Superior temporal gyrus (tissue), 1 donor: ENCODE measurements around the gene RRAS.
A peak's percentile ranks its signal among the peaks of the same experiment; 100 is the strongest.
"Not testable (repeated sequence)": the region's sequence is repeated elsewhere in the genome, so short reads cannot be mapped to it uniquely, and the experiment has no call there.

Source experiments
- DNase-seq: peaks from one replicate; pipeline ENCODE4 v3.0.0-alpha.2; 2016; ENCODE audit errors: extremely low spot score

The RRAS gene

GRCh38 chr19:49655570-49656455 is 15.9 kb upstream of the RRAS start:
- no peak for DNase-seq

DNA sequence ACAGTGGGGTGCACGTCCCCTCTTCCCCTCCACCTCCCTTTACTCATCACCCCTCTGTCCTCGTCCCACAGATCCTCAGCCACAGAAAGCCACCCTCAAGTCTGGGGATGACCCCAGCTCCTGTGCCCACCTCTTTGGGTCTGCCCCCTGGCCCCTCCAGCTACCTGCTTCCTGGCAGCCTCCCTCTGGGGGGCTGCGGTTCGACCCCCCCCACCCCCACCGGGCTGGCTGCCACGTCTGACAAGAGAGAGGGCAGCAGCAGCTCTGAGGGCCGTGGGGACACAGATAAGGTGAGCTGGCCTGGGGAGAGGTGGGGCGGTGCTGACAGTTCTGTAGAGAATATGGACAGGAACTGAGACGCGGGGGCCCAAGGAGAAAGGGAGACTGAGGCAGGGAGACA is 14.6 kb upstream of the RRAS start:
- DNase-seq = no peak

DNA sequence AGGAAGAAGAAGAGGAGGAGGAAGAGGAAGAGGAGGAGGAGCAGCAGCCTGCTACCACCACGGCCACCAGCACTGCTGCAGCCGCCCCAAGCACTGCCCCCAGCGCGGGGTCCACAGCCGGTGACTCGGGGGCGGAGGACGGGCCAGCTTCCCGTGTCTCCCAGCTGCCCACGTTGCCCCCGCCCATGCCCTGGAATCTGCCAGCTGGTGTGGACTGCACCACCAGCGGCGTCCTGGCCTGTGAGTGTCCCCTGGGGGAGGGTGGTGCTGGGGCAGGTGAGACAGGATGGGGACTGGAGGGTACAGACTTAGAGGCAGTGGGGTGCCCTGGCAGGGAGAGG is 13.5 kb upstream of the RRAS start:
- DNase-seq = no peak

DNA sequence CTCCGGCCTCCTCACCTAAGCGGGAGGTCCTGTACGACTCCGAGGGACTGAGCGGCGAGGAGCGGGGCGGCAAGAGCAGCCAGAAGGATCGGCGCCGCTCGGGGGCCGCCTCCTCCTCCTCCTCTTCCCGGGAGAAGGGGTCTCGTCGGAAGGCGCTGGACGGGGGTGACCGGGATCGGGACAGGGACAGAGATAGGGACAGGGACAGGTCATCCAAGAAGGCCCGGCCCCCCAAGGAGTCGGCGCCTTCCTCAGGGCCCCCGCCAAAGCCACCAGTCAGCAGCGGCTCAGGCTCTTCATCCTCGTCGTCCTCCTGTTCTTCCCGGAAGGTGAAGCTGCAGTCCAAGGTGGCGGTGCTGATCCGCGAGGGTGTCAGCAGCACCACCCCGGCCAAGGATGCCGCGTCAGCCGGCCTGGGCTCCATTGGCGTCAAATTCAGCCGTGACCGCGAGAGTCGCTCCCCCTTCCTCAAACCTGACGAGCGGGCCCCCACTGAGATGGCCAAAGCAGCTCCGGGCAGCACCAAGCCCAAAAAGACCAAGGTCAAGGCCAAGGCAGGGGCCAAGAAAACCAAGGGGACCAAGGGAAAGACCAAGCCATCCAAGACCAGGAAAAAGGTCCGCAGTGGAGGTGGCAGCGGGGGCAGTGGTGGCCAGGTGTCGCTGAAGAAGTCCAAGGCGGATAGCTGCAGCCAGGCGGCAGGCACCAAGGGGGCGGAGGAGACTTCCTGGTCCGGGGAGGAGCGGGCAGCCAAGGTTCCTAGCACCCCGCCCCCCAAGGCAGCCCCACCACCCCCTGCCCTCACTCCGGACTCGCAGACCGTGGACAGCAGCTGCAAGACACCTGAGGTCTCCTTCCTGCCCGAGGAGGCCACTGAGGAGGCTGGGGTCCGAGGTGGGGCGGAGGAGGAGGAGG is 12.9 kb upstream of the RRAS start:
- no peak for DNase-seq

DNA sequence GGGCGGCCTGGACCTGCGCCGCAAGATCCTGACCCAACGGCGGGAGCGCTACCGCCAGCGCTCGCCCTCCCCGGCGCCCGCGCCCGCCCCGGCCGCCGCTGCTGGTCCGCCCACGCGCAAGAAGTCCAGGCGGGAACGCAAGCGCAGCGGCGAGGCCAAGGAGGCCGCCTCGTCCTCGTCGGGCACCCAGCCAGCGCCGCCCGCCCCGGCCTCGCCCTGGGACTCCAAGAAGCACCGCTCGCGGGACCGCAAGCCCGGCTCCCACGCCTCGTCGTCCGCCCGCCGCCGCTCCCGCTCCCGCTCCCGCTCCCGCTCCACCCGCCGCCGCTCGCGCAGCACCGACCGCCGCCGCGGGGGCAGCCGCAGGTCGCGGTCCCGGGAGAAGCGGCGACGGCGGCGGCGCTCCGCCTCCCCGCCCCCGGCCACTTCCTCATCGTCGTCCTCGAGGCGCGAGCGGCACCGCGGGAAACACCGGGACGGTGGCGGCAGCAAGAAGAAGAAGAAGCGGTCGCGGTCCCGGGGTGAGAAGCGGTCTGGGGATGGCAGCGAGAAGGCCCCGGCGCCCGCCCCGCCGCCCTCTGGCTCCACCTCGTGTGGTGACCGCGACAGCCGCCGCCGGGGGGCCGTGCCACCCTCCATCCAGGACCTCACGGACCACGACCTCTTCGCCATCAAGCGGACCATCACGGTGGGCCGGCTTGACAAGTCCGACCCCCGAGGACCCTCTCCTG is 12.0 kb upstream of the RRAS start:
- DNase-seq = no peak

GRCh38 chr19:49651029-49651819 is 11.3 kb upstream of the RRAS start:
- no peak for DNase-seq

DNA sequence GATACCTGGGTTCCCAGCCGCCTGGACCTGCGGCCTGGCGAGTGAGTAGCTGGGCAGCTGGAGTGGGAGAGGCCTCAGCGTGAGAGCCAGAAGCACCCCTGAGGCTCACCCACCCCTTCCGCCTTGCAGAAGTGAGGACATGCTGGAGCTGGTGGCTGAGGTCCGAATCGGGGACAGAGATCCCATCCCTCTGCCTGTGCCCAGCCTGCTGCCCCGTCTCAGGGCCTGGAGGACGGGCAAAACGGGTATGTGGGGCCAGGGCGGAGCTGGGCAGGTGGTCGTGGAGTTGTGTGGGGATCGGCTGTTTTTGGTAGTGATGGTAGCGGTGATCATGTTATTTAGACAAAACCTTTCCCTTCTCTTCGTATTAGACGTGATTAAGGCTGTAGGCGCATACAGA is 6.6 kb upstream of the RRAS start:
- DNase-seq = no peak

DNA sequence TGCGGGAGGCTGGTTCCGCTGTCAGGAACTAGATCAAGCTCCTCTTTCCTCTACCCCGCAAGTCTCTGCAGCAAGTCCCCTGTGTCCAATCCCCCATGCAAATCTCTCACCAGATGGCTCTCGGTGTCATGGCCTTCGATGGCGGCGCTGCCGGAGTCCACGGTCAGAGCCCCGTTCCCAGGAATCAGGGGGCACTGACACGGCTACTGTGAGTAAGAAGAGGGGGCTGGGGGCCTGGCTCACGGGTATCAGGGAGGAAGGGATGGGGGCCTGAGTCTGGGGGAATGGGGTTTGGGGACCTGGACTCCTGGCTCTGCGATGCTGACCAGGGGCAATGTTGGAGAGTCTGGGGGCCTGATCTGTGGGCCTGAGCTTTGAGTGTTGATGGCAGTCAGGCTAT is 6.1 kb upstream of the RRAS start:
- no peak for DNase-seq

DNA sequence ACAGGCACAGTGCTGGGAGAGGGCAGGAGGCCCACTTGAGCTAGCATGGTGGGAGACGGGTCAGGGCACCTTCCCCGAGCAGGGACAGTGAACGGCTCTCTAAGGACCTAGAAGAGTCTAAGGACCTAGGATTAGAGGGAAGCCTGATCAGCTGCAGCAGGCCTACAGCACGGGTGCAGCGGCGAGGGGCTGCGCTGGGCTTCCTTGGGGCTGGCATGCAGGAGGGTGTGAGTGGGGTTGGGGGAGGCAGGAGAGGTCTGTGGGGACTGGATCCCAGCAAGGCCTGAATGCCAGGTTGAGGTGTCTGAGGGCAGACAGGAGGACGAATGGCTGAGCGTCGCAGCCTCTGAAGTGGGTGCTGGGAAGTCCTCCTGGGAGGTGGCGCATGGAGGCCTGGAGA is 5.6 kb upstream of the RRAS start:
- DNase-seq = no peak

DNA sequence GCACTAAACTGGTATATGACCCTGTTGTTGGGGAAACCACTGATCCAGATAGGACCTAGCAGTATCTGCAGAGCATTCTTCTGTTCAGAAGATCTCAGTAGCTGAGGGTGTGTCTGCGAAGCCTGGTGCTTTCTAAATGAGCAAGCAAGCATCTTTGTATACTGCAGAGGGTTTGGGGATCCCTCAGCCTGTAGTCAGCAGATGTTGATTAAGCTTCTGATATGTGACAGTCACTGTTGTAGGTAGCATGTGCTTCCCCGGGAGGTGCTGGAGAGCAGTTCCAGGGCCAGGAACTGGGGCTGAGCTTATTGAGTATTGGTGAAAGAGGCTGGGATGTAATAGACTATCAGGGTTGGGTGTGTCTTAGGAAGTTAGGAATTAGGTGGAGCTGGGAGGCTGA is 3.5 kb upstream of the RRAS start:
- no peak for DNase-seq

- DNase-seq = no peak
These were observed 2.6 kb upstream of the RRAS start for GRCh38 chr19:49642492-49643035.

GRCh38 chr19:49641688-49642491 is 1.9 kb upstream of the RRAS start, which contains the start of gene SCAF1:
SCAF1 (plus strand) TSS chr19:49642209; CDS start chr19:49645027, 2,818 bp downstream.
- peak; percentile 99 for DNase-seq

DNA sequence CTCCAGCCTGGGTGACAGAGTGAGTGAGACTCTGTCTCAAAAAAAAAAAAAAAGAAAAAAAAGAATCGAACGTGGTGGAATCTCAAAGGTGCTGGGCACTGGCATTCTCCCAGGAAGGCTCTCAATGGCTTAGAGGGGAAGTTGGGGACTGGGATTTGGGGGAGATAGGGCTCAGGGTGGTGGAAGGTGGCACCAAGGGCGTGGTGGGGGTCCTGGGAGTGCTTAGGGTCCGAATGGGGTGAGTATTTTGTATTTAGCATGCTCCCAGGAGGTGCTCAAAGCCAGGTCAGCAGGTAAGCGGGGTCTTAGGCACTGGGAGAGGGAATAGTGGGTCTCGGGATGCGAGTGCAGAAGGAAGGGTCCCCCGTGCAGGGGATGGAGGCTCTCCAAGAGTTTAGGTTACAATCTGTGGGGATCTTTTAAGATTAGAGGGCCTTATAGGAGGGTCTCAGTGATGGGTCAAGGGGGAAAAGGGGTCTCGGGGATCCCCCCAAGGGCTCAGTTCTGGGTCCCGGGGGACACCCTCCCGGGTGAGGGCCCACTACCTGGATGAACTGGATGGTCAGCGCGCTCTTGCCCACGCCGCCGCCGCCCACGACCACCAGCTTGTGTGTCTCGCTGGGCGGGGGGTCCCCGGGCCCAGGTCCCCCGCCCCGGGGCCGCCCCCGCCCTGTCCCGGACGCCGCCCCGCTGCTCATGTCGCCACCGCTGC is 386 bp downstream of the RRAS start:
- no peak for DNase-seq

DNA sequence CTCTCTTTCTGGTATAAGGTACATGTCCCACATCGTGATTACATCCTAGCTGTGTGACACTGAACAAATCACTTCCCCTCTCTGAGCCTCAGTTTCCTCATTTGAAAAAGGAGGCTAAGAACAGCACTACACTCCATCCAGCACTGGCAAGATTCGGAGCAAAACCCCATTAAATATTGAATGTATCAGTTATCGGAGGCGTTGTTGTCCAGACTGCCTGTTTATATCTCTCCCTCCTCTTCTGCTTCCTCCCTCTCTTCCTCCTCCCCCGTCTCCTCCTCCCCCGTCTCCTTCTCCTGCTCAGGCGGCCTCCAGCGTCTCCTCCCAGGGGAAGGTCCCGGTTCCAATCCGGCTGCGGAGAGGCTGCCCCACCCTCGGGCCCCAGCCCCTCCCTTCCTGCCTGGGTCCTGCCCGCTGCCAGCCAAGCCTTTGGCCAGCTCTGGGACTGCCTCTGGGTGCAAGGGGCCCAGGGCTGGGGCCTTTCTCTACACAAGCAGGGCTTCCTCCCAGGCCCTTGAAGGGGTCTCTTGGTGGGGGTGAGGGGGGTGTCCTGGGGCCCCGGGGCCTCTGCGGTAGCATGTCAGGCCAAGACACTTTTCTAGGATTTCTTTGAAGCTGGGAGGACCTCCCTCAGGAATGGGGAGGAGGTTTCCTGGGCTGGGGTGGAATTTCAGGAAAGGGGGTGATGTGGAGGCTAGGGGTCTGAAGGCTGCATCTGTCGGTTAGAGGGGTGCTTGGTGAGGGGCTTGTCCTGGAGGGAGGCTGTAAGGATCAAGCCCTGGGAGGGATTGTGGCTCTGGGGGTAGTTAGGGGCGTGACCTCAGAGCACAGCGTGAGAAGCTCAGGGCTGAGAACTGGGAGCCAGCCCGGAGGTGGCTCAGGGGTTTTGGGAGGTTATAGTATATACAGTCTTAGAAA is 1.9 kb downstream of the RRAS start:
- DNase-seq = no peak

DNA sequence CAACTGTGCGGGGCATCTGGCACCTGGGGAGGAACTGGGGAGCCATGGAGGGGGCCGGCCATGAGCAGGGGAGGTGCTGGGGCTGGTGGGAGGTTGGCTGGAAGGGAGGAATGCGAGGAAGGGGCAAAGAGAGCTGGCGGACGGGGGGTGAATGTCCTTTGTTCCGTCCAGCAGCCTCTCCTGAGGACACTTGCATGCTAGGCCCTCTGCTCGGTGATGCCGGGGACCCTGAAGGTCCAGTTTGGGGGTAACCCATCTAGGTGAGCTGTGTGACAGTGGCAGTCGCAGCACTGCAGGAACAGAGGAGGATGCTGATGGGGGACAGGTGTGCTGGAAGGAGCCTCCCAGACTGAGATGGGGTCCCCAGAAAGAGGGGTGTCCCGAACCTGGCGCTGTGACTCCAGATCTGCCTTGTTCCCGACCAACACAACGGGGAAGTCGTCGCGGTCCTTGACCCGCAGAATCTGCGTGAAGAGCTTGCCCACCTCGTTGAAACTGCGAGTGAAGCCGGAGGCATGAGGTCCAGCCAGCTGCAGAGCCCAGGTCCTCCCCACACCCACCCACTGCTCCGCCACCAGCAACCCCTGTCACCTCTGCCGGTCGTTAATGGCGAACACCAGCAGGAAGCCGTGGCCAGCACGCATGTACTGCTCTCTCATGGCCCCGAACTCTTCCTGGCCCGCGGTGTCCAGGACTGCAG is 3.6 kb downstream of the RRAS start:
- DNase-seq = no peak

DNA sequence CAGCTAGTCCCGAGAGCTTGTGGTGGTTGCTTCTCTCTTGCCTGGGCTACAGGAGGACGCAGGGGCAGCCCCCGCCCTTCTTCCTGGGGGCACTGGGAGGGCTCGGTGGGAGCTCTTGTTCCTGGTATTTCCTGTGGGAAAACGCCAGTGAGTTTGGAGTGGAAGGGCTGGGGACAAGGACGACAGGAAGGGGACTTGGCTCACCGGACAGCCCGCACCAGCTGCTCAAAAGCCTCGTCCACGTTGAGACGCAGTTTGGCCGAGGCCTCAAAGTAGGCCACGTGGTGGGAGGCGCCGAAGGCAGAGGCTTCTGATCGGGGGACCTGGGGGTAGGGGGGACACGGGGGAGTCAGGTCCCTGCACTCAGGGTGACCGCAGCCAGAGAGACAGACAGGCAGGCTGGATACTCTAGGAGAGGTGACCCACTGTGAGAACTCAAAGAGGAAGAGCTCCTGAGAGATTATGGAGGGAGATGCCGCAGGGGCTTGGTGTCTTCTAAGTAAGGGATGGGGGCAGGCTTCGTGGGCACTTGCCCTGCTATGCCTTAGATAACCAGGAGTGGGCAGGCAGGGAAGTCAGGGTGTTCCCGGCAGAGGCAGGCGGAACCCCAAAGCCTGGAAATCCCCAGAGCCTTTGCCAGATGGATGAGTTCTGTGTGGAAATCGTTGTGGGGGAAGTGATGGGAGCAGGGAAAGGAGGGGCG is 4.3 kb downstream of the RRAS start:
- peak; percentile 11 for DNase-seq

DNA sequence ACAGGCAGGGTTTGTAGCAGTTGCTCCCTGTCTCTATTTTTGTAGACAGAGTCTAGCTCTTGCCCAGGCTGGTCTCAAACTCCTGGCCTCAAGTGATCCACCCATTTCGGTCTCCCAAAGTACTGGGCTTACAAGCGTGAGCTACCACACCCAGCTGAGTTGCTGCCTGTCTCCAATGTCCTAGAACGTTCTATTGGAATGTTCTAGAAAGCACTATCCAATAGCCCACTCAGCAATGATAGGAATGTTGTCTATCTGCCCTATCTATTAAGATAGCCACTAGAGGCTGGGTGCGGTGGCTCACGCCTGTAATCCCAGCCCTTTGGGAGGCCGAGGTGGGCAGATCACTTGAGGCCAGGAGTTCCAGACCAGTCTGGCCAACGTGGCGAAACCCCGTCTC is 6.7 kb downstream of the RRAS start:
- not testable (repeated sequence) for DNase-seq
